ENCODE data around the gene ASB15.

DNA sequence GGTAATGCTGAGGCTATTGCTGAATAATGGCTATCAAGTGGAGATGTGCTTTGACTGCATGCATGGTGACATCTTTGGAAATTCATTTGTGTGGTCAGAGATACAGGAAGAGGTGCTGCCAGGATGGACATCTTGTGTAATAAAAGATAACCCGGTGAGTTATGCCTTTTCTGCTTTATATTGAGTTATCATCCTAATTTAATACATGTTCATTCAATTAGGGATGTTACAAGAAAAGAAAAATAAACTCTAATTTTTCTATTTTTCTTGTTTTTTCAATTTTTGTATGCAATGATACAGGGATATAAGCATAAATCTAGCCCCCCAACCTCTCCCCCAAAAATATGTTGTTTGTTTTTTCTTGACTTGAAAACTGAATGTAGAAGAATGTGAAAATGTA lies 27.7 kb downstream of the ASB15 start:
- TF ChIP-seq, protein P1, sequence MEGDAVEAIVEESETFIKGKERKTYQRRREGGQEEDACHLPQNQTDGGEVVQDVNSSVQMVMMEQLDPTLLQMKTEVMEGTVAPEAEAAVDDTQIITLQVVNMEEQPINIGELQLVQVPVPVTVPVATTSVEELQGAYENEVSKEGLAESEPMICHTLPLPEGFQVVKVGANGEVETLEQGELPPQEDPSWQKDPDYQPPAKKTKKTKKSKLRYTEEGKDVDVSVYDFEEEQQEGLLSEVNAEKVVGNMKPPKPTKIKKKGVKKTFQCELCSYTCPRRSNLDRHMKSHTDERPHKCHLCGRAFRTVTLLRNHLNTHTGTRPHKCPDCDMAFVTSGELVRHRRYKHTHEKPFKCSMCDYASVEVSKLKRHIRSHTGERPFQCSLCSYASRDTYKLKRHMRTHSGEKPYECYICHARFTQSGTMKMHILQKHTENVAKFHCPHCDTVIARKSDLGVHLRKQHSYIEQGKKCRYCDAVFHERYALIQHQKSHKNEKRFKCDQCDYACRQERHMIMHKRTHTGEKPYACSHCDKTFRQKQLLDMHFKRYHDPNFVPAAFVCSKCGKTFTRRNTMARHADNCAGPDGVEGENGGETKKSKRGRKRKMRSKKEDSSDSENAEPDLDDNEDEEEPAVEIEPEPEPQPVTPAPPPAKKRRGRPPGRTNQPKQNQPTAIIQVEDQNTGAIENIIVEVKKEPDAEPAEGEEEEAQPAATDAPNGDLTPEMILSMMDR (conservative IDR thresholded peaks at IDR 0.05; ENCODE audit: low read depth, low read length): no peak
- TF ChIP-seq EZH2 (IDR thresholded peaks at IDR 0.05; ENCODE audit: low read length, unreplicated experiment) (no peak), EZH2phosphoT487 (IDR thresholded peaks at IDR 0.05; ENCODE audit: borderline replicate concordance, low read length) (no peak)

Data from PC-3 (cell line).